HEK293 (cell line): ENCODE results near the gene NRL.

Source experiments
- REST ChIP-seq: fragments of 450-650 bp; formaldehyde crosslinking; IDR thresholded peaks from 2 replicates; pipeline ENCODE4 v1.5.1; 2016; ENCODE audit warnings: missing biosample characterization, missing genetic modification characterization
- SP3 ChIP-seq: fragments of 450-650 bp; formaldehyde crosslinking; IDR thresholded peaks from 2 replicates; pipeline ENCODE4 v1.5.1; 2016; ENCODE audit warnings: missing biosample characterization, missing genetic modification characterization
- YY1 ChIP-seq: fragments of 450-650 bp; formaldehyde crosslinking; IDR thresholded peaks from 2 replicates; pipeline ENCODE4 v1.5.1; 2018; ENCODE audit warnings: missing biosample characterization, missing genetic modification characterization
- ZBTB8A ChIP-seq: fragments of 450-650 bp; formaldehyde crosslinking; IDR thresholded peaks from 2 replicates; pipeline ENCODE4 v1.5.1; 2016; ENCODE audit warnings: missing biosample characterization, missing genetic modification characterization
- ZNF10 ChIP-seq: fragments of 450-650 bp; formaldehyde crosslinking; IDR thresholded peaks from 2 replicates; pipeline ENCODE4 v1.5.1; 2017; ENCODE audit warnings: missing biosample characterization, missing genetic modification characterization
- ZNF239 ChIP-seq: fragments of 450-650 bp; formaldehyde crosslinking; IDR thresholded peaks from 2 replicates; pipeline ENCODE4 v1.5.1; 2016; ENCODE audit warnings: missing biosample characterization, missing genetic modification characterization
- ZNF24 ChIP-seq: fragments of 450-650 bp; formaldehyde crosslinking; IDR thresholded peaks from 2 replicates; pipeline ENCODE4 v1.5.1; 2016; ENCODE audit warnings: missing biosample characterization, missing genetic modification characterization
- ZNF704 ChIP-seq: fragments of 450-650 bp; formaldehyde crosslinking; IDR thresholded peaks from 2 replicates; pipeline ENCODE4 v1.5.1; 2016; ENCODE audit warnings: missing biosample characterization, missing genetic modification characterization
- ZNF747 ChIP-seq: fragments of 450-650 bp; formaldehyde crosslinking; IDR thresholded peaks from 2 replicates; pipeline ENCODE4 v1.5.1; 2016; ENCODE audit warnings: missing biosample characterization, missing genetic modification characterization
- ZSCAN30 ChIP-seq: fragments of 450-650 bp; IDR thresholded peaks from 2 replicates; pipeline ENCODE4 v1.5.1; 2018; ENCODE audit warnings: missing biosample characterization, mild to moderate bottlenecking, missing genetic modification characterization, moderate library complexity
- TF ChIP-seq, protein P1 (sequence below): fragments of 450-650 bp; formaldehyde crosslinking; IDR thresholded peaks from 2 replicates; pipeline ENCODE4 v1.5.1; 2016; ENCODE audit warnings: missing biosample characterization, missing genetic modification characterization

- no peak for TF ChIP-seq ZNF239
- no peak for TF ChIP-seq SP3 (tag by site-specific recombination)
- no peak for TF ChIP-seq ZNF704 (tag by site-specific recombination)
- no peak for TF ChIP-seq YY1
- no peak for TF ChIP-seq ZNF747 (tag by site-specific recombination)
- TF ChIP-seq, protein P1, sequence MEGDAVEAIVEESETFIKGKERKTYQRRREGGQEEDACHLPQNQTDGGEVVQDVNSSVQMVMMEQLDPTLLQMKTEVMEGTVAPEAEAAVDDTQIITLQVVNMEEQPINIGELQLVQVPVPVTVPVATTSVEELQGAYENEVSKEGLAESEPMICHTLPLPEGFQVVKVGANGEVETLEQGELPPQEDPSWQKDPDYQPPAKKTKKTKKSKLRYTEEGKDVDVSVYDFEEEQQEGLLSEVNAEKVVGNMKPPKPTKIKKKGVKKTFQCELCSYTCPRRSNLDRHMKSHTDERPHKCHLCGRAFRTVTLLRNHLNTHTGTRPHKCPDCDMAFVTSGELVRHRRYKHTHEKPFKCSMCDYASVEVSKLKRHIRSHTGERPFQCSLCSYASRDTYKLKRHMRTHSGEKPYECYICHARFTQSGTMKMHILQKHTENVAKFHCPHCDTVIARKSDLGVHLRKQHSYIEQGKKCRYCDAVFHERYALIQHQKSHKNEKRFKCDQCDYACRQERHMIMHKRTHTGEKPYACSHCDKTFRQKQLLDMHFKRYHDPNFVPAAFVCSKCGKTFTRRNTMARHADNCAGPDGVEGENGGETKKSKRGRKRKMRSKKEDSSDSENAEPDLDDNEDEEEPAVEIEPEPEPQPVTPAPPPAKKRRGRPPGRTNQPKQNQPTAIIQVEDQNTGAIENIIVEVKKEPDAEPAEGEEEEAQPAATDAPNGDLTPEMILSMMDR (tag by site-specific recombination) = no peak
- TF ChIP-seq ZNF10 (tag by site-specific recombination) = no peak
- no peak for TF ChIP-seq ZNF24 (tag by site-specific recombination)
- TF ChIP-seq REST (tag by site-specific recombination) = no peak
- no peak for TF ChIP-seq ZBTB8A (tag by site-specific recombination)
- TF ChIP-seq ZSCAN30 (tag by site-specific recombination) = no peak
These were observed 29.7 kb upstream of the NRL start for GRCh38 chr14:24144451-24144850.
